H1 (cell line): ENCODE measurements around the gene CFAP65.

ENCODE experiments used
- CEBPB ChIP-seq: IDR thresholded peaks from 2 replicates; pipeline ENCODE4 v1.6.1; 2012; ENCODE audit warnings: low read depth, low read length
- GTF2F1 ChIP-seq: IDR thresholded peaks from 2 replicates; pipeline ENCODE4 v1.6.1; 2012; ENCODE audit warnings: low read depth, low read length, improper control_type of control experiment, borderline replicate concordance
- PHF8 ChIP-seq: fragments of 200-600 bp; sonication (generic); conservative IDR thresholded peaks from 2 replicates; pipeline ENCODE4 v1.7.1; 2012; ENCODE audit warnings: low read depth, mild to moderate bottlenecking, inconsistent platforms, low read length, moderate library complexity
- POLR2A ChIP-seq, 2 experiments: IDR thresholded peaks; 1 replicate in 1 of 2; 2 replicates in 1 of 2; pipeline ENCODE4 v1.6.1; 2011; ENCODE audit warnings: low read depth in 2 of 2, low read length in 2 of 2, mild to moderate bottlenecking in 2 of 2; ENCODE audit errors: control extremely low read depth in 1 of 2
- TF ChIP-seq, protein P1 (sequence below), 3 experiments: IDR thresholded peaks; 1 replicate in 2 of 3; 2 replicates in 1 of 3; pipeline versions ENCODE4 v1.5.1 to v1.6.1; 2011; ENCODE audit warnings: low read length in 3 of 3, mild to moderate bottlenecking in 3 of 3, inconsistent platforms in 2 of 3, low read depth in 1 of 3, moderate library complexity in 1 of 3; ENCODE audit not compliant: insufficient read depth in 1 of 3; ENCODE audit errors: control extremely low read depth in 1 of 3
- TF ChIP-seq, protein P2 (sequence below): IDR thresholded peaks from 2 replicates; pipeline ENCODE4 v1.6.1; 2012; ENCODE audit warnings: inconsistent platforms

DNA sequence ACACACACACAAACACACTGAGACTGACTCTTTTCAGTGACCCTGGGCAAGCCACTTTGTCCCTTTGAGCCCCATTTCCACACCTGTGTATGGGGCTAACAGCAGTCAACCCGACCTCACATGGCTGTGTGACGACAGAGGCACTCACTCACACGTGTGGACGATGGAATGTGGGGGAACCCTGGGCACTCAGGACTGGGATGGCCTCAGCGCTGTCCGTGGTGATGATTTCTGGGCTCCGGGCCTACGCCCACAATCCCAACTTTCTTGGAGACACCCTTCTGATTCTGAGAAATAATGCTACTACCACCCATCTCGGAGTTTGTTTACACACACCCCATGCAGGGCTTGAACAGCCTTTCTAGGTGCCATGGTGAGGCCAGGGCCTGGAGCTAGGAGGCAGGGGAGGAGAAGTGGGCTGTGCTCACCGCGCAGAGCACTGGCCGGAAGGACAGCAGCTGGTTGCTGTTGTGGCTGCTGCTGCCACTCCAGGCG lies 49.6 kb downstream of the CFAP65 start:
- TF ChIP-seq, protein P1, sequence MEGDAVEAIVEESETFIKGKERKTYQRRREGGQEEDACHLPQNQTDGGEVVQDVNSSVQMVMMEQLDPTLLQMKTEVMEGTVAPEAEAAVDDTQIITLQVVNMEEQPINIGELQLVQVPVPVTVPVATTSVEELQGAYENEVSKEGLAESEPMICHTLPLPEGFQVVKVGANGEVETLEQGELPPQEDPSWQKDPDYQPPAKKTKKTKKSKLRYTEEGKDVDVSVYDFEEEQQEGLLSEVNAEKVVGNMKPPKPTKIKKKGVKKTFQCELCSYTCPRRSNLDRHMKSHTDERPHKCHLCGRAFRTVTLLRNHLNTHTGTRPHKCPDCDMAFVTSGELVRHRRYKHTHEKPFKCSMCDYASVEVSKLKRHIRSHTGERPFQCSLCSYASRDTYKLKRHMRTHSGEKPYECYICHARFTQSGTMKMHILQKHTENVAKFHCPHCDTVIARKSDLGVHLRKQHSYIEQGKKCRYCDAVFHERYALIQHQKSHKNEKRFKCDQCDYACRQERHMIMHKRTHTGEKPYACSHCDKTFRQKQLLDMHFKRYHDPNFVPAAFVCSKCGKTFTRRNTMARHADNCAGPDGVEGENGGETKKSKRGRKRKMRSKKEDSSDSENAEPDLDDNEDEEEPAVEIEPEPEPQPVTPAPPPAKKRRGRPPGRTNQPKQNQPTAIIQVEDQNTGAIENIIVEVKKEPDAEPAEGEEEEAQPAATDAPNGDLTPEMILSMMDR (IDR thresholded peaks at IDR 0.05; ENCODE audit: control extremely low read depth in 1 of 3, insufficient read depth in 1 of 3, low read depth in 1 of 3, low read length in 3 of 3): no peak
- TF ChIP-seq CEBPB: no peak
- TF ChIP-seq GTF2F1: no peak
- no peak for TF ChIP-seq PHF8
- no peak for TF ChIP-seq POLR2A (IDR thresholded peaks at IDR 0.05; ENCODE audit: control extremely low read depth in 1 of 2, low read depth in 2 of 2, low read length in 2 of 2)
- TF ChIP-seq, protein P2, sequence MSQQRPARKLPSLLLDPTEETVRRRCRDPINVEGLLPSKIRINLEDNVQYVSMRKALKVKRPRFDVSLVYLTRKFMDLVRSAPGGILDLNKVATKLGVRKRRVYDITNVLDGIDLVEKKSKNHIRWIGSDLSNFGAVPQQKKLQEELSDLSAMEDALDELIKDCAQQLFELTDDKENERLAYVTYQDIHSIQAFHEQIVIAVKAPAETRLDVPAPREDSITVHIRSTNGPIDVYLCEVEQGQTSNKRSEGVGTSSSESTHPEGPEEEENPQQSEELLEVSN: no peak
